ENCODE results near the gene ZYX.

ZYX gene

GRCh38 chr7:143426479-143427142 lies 45.5 kb downstream of the ZYX start (continued):
- TF ChIP-seq POU6F1 (CRISPR knock-in tag; IDR thresholded peaks at IDR 0.05; ENCODE audit: borderline replicate concordance, low read depth) (no peak), SNAI2 (CRISPR knock-in tag; IDR thresholded peaks at IDR 0.05) (no peak), GLIS3 (CRISPR knock-in tag; IDR thresholded peaks at IDR 0.05) (no peak), ZNF70 (CRISPR knock-in tag; IDR thresholded peaks at IDR 0.05) (no peak), ARNTL (CRISPR knock-in tag; IDR thresholded peaks at IDR 0.05; ENCODE audit: borderline replicate concordance, low read depth) (no peak), ZFP3 (CRISPR knock-in tag; IDR thresholded peaks at IDR 0.05) (no peak), CSDC2 (CRISPR knock-in tag; IDR thresholded peaks at IDR 0.05) (no peak), TCF4 (CRISPR knock-in tag; IDR thresholded peaks at IDR 0.05; ENCODE audit: borderline replicate concordance) (no peak), ZNF565 (CRISPR knock-in tag; conservative IDR thresholded peaks at IDR 0.05; ENCODE audit: low read depth) (no peak)

GRCh38 chr7:143429770-143430698 lies 48.9 kb downstream of the ZYX start:
- no peak for TF ChIP-seq CSDC2 (CRISPR knock-in tag; IDR thresholded peaks at IDR 0.05)
- TF ChIP-seq CSRNP3 (CRISPR knock-in tag; IDR thresholded peaks at IDR 0.05), result no peak
- TF ChIP-seq ISL1 (CRISPR knock-in tag; IDR thresholded peaks at IDR 0.05), result peak; percentile 67
- peak; percentile 85 for TF ChIP-seq ZC3H10 (CRISPR knock-in tag; IDR thresholded peaks at IDR 0.05)
- peak; percentile 81 for ATAC-seq

GRCh38 chr7:143431109-143431508 lies 50.0 kb downstream of the ZYX start:
- ATAC-seq, result peak; percentile 18; the same call in 1 of the 3 replicates
- TF ChIP-seq PATZ1 (CRISPR knock-in tag; IDR thresholded peaks at IDR 0.05; ENCODE audit: borderline replicate concordance) (no peak), CREB5 (CRISPR knock-in tag; IDR thresholded peaks at IDR 0.05; ENCODE audit: low read depth) (no peak)

- no peak for TF ChIP-seq SNAI2 (CRISPR knock-in tag; IDR thresholded peaks at IDR 0.05)
- no peak for TF ChIP-seq POU6F1 (CRISPR knock-in tag; IDR thresholded peaks at IDR 0.05; ENCODE audit: borderline replicate concordance, low read depth)
- TF ChIP-seq PATZ1 (CRISPR knock-in tag; IDR thresholded peaks at IDR 0.05; ENCODE audit: borderline replicate concordance), result no peak
- TF ChIP-seq OSR1 (CRISPR knock-in tag; IDR thresholded peaks at IDR 0.05), result no peak
- TF ChIP-seq ZFP30 (CRISPR knock-in tag; IDR thresholded peaks at IDR 0.05), result no peak
- no peak for TF ChIP-seq GLIS3 (CRISPR knock-in tag; IDR thresholded peaks at IDR 0.05)
- no peak for TF ChIP-seq BACH2 (CRISPR knock-in tag; IDR thresholded peaks at IDR 0.05; ENCODE audit: borderline replicate concordance)
- TF ChIP-seq ZNF70 (CRISPR knock-in tag; IDR thresholded peaks at IDR 0.05), result no peak
- TF ChIP-seq ZNF565 (CRISPR knock-in tag; conservative IDR thresholded peaks at IDR 0.05; ENCODE audit: low read depth), result no peak
- no peak for TF ChIP-seq ESRRG (CRISPR knock-in tag; IDR thresholded peaks at IDR 0.05)
- TF ChIP-seq ZNF8 (CRISPR knock-in tag; IDR thresholded peaks at IDR 0.05), result no peak
- TF ChIP-seq ISL1 (CRISPR knock-in tag; IDR thresholded peaks at IDR 0.05), result no peak
- no peak for ATAC-seq
Measured at GRCh38 chr7:143433759-143434158, 52.6 kb downstream of the ZYX start.

Measured in SK-N-SH treated with all-trans-retinoic acid at 6 μM for 48 hours (cell line).